Measurements from ENCODE around the gene TEDDM1.
"Not testable (repeated sequence)": the region's sequence is repeated elsewhere in the genome, so short reads cannot be mapped to it uniquely, and the experiment has no call there.

The TEDDM1 gene

GRCh38 chr1:182383934-182384333 is 16.5 kb downstream of the TEDDM1 start:
- in situ Hi-C loops (cut with MboI; ENCODE audit: low sequenced_read_pairs): no loop called here

- in situ Hi-C loops (cut with MboI; ENCODE audit: low sequenced_read_pairs): no loop called here
Observed at GRCh38 chr1:182383037-182383661, 17.3 kb downstream of the TEDDM1 start.

- in situ Hi-C loops (cut with MboI; ENCODE audit: low sequenced_read_pairs): no loop called here
Observed at GRCh38 chr1:182381962-182382819, 18.3 kb downstream of the TEDDM1 start.

GRCh38 chr1:182380199-182380598 is 20.3 kb downstream of the TEDDM1 start:
- in situ Hi-C loops (cut with MboI; ENCODE audit: low sequenced_read_pairs): no loop called here

GRCh38 chr1:182379781-182380180 is 20.7 kb downstream of the TEDDM1 start:
- in situ Hi-C loops (cut with MboI; ENCODE audit: low sequenced_read_pairs): not testable (repeated sequence)

GRCh38 chr1:182376936-182377574 is 23.4 kb downstream of the TEDDM1 start:
- in situ Hi-C loops (cut with MboI; ENCODE audit: low sequenced_read_pairs): no loop called here

GRCh38 chr1:182374101-182374834 is 26.2 kb downstream of the TEDDM1 start:
- in situ Hi-C loops (cut with MboI; ENCODE audit: low sequenced_read_pairs): no loop called here

- in situ Hi-C loops (cut with MboI; ENCODE audit: low sequenced_read_pairs): no loop called here
Observed at GRCh38 chr1:182370532-182370931, 29.9 kb downstream of the TEDDM1 start.

GRCh38 chr1:182368903-182369302 is 31.6 kb downstream of the TEDDM1 start:
- in situ Hi-C loops (cut with MboI; ENCODE audit: low sequenced_read_pairs): no loop called here

GRCh38 chr1:182368358-182368757 is 32.1 kb downstream of the TEDDM1 start:
- in situ Hi-C loops (cut with MboI; ENCODE audit: low sequenced_read_pairs): no loop called here

GRCh38 chr1:182367926-182368325 is 32.5 kb downstream of the TEDDM1 start:
- in situ Hi-C loops (cut with MboI; ENCODE audit: low sequenced_read_pairs): no loop called here

GRCh38 chr1:182366596-182366995 is 33.9 kb downstream of the TEDDM1 start:
- in situ Hi-C loops (cut with MboI; ENCODE audit: low sequenced_read_pairs): no loop called here

- in situ Hi-C loops (cut with MboI; ENCODE audit: low sequenced_read_pairs): no loop called here
Observed at GRCh38 chr1:182359645-182360044, 40.8 kb downstream of the TEDDM1 start.

- in situ Hi-C loops (cut with MboI; ENCODE audit: low sequenced_read_pairs): no loop called here
Observed at GRCh38 chr1:182357913-182358312, 42.6 kb downstream of the TEDDM1 start.

- in situ Hi-C loops (cut with MboI; ENCODE audit: low sequenced_read_pairs): no loop called here
Observed at GRCh38 chr1:182357171-182357570, 43.3 kb downstream of the TEDDM1 start.

GRCh38 chr1:182355723-182356098 is 44.8 kb downstream of the TEDDM1 start:
- in situ Hi-C loops (cut with MboI; ENCODE audit: low sequenced_read_pairs): no loop called here

- in situ Hi-C loops (cut with MboI; ENCODE audit: low sequenced_read_pairs): no loop called here
Observed at GRCh38 chr1:182351790-182352364, 48.6 kb downstream of the TEDDM1 start.

GRCh38 chr1:182350839-182351238 is 49.6 kb downstream of the TEDDM1 start:
- in situ Hi-C loops (cut with MboI; ENCODE audit: low sequenced_read_pairs): no loop called here

- in situ Hi-C loops (cut with MboI; ENCODE audit: low sequenced_read_pairs): no loop called here
Observed at GRCh38 chr1:182348961-182349747, 51.3 kb downstream of the TEDDM1 start.
